IMR-90 (cell line): ENCODE results near the gene CDKN2A. TPM values are rescaled to one million over a fixed set of nuclear protein-coding genes. Genes with fewer than 3 reads are reported as not detected.

Source experiments
- ATAC-seq: fragments of 200-7000 bp; cut with Tn5 transposase; 2 replicates; pipeline ENCODE4 v1.9.1; 2020; ENCODE audit warnings: low read depth, mild to moderate bottlenecking, moderate library complexity
- BruUV-seq: library from RNA; stranded (reverse); fragments of 400-500 nt; replicated peaks from 2 replicates; lab custom pipeline; 2021; lab: Mats Ljungman, UMichigan
- CTCF ChIA-PET: fragments of 300-600 bp; formaldehyde crosslinking; extraction: SDS; loops from one replicate; lab custom pipeline; 2021; ENCODE audit warnings: antibody characterized with exemption; lab: Yijun Ruan, JAX
- POLR2A ChIA-PET: fragments of 300-600 bp; sonication (Branson Sonifier 250); formaldehyde crosslinking; loops from one replicate; lab custom pipeline; 2022; ENCODE audit warnings: antibody characterized with exemption; ENCODE audit not compliant: unreplicated experiment; lab: Charles Lee
- DNase-seq: peaks from one replicate; pipeline ENCODE4 v3.0.0; 2013
- H2AFZ ChIP-seq: replicated peaks from 2 replicates; pipeline ENCODE3; 2013; ENCODE audit warnings: low read length, mild to moderate bottlenecking; ENCODE audit not compliant: poor library complexity
- H2AK5ac ChIP-seq: 2 replicates; pipeline ENCODE4 v1.6.1; 2013; ENCODE audit warnings: low read depth, low read length, inconsistent platforms
- H2AK9ac ChIP-seq: replicated peaks from 2 replicates; pipeline ENCODE3; 2013; ENCODE audit warnings: mild to moderate bottlenecking, low read depth, low read length, moderate library complexity; ENCODE audit not compliant: poor library complexity
- H2BK120ac ChIP-seq: 2 replicates; pipeline ENCODE4 v1.6.1; 2013; ENCODE audit warnings: low read depth, low read length, inconsistent platforms
- H2BK15ac ChIP-seq: 3 replicates; pipeline ENCODE4 v1.6.1; 2013; ENCODE audit warnings: low read depth, low read length, inconsistent platforms
- H2BK20ac ChIP-seq: 2 replicates; pipeline ENCODE4 v1.6.1; 2013; ENCODE audit warnings: low read depth, mild to moderate bottlenecking, inconsistent platforms, low read length, moderate library complexity
- H2BK5ac ChIP-seq: 2 replicates; pipeline ENCODE4 v1.6.1; 2013; ENCODE audit warnings: mild to moderate bottlenecking, low read depth, low read length, inconsistent platforms; ENCODE audit not compliant: poor library complexity, severe bottlenecking
- H3K14ac ChIP-seq: replicated peaks from 2 replicates; pipeline ENCODE4 v1.6.1; 2013; ENCODE audit warnings: low read depth, low read length, inconsistent platforms
- H3K18ac ChIP-seq: 2 replicates; pipeline ENCODE4 v1.6.1; 2013; ENCODE audit warnings: low read depth, low read length, control low read depth
- H3K23ac ChIP-seq: 2 replicates; pipeline ENCODE4 v1.6.1; 2013; ENCODE audit warnings: low read depth, low read length, inconsistent platforms
- H3K27ac ChIP-seq: 2 replicates; pipeline ENCODE4 v1.5.1; 2013; ENCODE audit warnings: mild to moderate bottlenecking, control low read depth, low read length; ENCODE audit not compliant: insufficient read depth
- H3K27me3 ChIP-seq: 2 replicates; pipeline ENCODE4 v1.6.1; 2013; ENCODE audit warnings: low read length; ENCODE audit not compliant: control insufficient read depth, insufficient read depth
- H3K36me3 ChIP-seq: 2 replicates; pipeline ENCODE4 v1.6.1; 2013; ENCODE audit warnings: low read length, mixed read lengths; ENCODE audit not compliant: control insufficient read depth, insufficient read depth
- H3K4ac ChIP-seq: 2 replicates; pipeline ENCODE4 v1.6.1; 2013; ENCODE audit warnings: low read depth, low read length, inconsistent platforms
- H3K4me1 ChIP-seq: 2 replicates; pipeline ENCODE4 v1.6.1; 2013; ENCODE audit warnings: low read length, mixed read lengths; ENCODE audit not compliant: control insufficient read depth, insufficient read depth
- H3K4me2 ChIP-seq: 2 replicates; pipeline ENCODE4 v1.6.1; 2013; ENCODE audit warnings: low read depth, mild to moderate bottlenecking, control low read depth, low read length, moderate library complexity
- H3K4me3 ChIP-seq: 2 replicates; pipeline ENCODE4 v1.5.1; 2013; ENCODE audit warnings: low read depth, mild to moderate bottlenecking, control low read depth, low read length, moderate library complexity; ENCODE audit not compliant: insufficient read depth
- H3K56ac ChIP-seq: 2 replicates; pipeline ENCODE4 v1.6.1; 2013; ENCODE audit warnings: low read length, inconsistent platforms; ENCODE audit not compliant: insufficient read depth; ENCODE audit errors: extremely low read depth
- H3K79me1 ChIP-seq, 2 experiments: 2 replicates each; pipeline ENCODE4 v1.6.1; 2013; ENCODE audit warnings: low read length in 2 of 2, inconsistent platforms in 1 of 2, low read depth in 1 of 2
- H3K9ac ChIP-seq: 2 replicates; pipeline ENCODE4 v1.6.1; 2013; ENCODE audit warnings: low read depth, low read length, control low read depth
- H3K9me1 ChIP-seq: 2 replicates; pipeline ENCODE4 v1.6.1; 2013; ENCODE audit warnings: low read length, inconsistent platforms; ENCODE audit not compliant: insufficient read depth
- H3K9me3 ChIP-seq: 2 replicates; pipeline ENCODE4 v1.6.1; 2013; ENCODE audit warnings: low read length; ENCODE audit not compliant: control insufficient read depth, insufficient read depth
- H4K20me1 ChIP-seq: 2 replicates; pipeline ENCODE4 v1.6.1; 2013; ENCODE audit warnings: low read length, inconsistent platforms; ENCODE audit not compliant: insufficient read depth
- H4K5ac ChIP-seq: 2 replicates; pipeline ENCODE4 v1.6.1; 2013; ENCODE audit warnings: mild to moderate bottlenecking, low read depth, low read length, control low read depth
- H4K8ac ChIP-seq, 2 experiments: 2 replicates each; pipeline ENCODE4 v1.6.1; 2013; ENCODE audit warnings: low read depth in 2 of 2, low read length in 2 of 2, control low read depth in 1 of 2, inconsistent platforms in 1 of 2
- H4K91ac ChIP-seq: 2 replicates; pipeline ENCODE4 v1.6.1; 2013; ENCODE audit warnings: low read depth, low read length, inconsistent platforms; ENCODE audit not compliant: insufficient read depth
- CEBPB ChIP-seq: IDR thresholded peaks from 2 replicates; pipeline ENCODE4 v1.6.1; 2012; ENCODE audit warnings: low read depth, low read length, improper control_type of control experiment
- CHD1 ChIP-seq: IDR thresholded peaks from 2 replicates; pipeline ENCODE4 v1.6.1; 2012; ENCODE audit warnings: low read depth, low read length, improper control_type of control experiment
- MXI1 ChIP-seq: IDR thresholded peaks from 2 replicates; pipeline ENCODE4 v1.6.1; 2012; ENCODE audit warnings: low read depth, mild to moderate bottlenecking, low read length, moderate library complexity, borderline replicate concordance
- NFE2L2 ChIP-seq: fragments of 150-350 bp; IDR thresholded peaks from 2 replicates; pipeline ENCODE4 v1.6.1; 2016; ENCODE audit warnings: low read depth, mild to moderate bottlenecking, low read length
- dilution Hi-C: fragments of 300-500 bp; cut with HindIII; formaldehyde crosslinking; loops from one replicate; pipeline ENCODE4 v1.14.3; 2018; ENCODE audit warnings: low sequenced_read_pairs; ENCODE audit not compliant: unreplicated experiment
- in situ Hi-C: fragments of 300-500 bp; cut with MboI; formaldehyde crosslinking; loops from 3 replicates; pipeline ENCODE4 v1.14.3; 2019; ENCODE audit warnings: low sequenced_read_pairs, inconsistent platforms, mixed read lengths
- intact Hi-C: fragments of 100-400 bp; cut with micrococcal nuclease; formaldehyde crosslinking; loops from 2 replicates; pipeline ENCODE4 v1.10.0; 2022
- polyA plus RNA-seq, 3 experiments: library from polyadenylated mRNA; depleted of rRNA; stranded (reverse); fragments of >200 nt; gene quantifications; 2 replicates each; pipeline ENCODE4 v1.2.3, GENCODE V29; 2012; ENCODE audit warnings: low replicate concordance in 1 of 3
- total RNA-seq: library from RNA; depleted of rRNA; stranded (reverse); fragments of >200 nt; gene quantifications from 2 replicates; pipeline ENCODE4 v1.2.3, GENCODE V29; 2012
- TF ChIP-seq, protein P1 (sequence below): fragments of 150-350 bp; IDR thresholded peaks from 2 replicates; pipeline ENCODE4 v1.6.1; 2016; ENCODE audit warnings: low read depth, mild to moderate bottlenecking, low read length, moderate library complexity, borderline replicate concordance

CDKN2A gene
- total and polyA plus RNA-seq, 2 of the 4 experiments (the other 2 are of a cell fraction), result 11.3 to 75.3 TPM

DNA sequence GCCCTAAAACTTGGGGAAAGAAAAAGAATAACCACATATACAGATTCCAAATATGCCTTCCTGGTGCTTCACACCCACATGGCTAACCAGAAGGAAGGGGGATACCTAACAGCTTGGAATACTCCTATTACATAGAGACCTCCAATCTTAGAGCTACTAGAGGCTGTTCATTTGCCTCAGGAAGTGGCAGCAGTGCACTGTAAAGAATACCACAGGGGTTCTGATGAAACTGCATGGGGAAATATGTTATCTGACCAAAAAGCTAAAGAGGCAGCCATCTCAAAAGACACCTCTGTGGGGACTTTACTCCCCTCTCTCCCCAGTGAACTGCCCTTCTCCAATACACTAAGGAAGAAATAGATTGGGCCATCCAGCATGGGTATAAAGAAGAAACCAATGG is 66.4 kb downstream of the CDKN2A start:
- Histone ChIP-seq H2AFZ (no peak overlapping the region), H2BK15ac (no peak overlapping the region), H3K79me1 (no peaks in the 10 kb centered on the region), H3K9me3 (no peaks in the 10 kb centered on the region), H4K91ac (no peak overlapping the region), H3K27ac (no peak overlapping the region), H3K23ac (no peak overlapping the region), H3K14ac (no peak overlapping the region), H2AK9ac (no peak overlapping the region), H3K9ac (no peak overlapping the region), H2AK5ac (no peak overlapping the region), H2BK20ac (no peak overlapping the region), H3K56ac (no peak overlapping the region), H4K20me1 (no peaks in the 10 kb centered on the region), H3K36me3 (no peaks in the 10 kb centered on the region), H4K8ac (no peak overlapping the region), H3K9me1 (no peaks in the 10 kb centered on the region), H2BK5ac (no peak overlapping the region), H3K4me2 (no peak overlapping the region), H3K4ac (no peak overlapping the region), H4K5ac (no peak overlapping the region), H2BK120ac (no peak overlapping the region), H3K27me3 (no peaks in the 10 kb centered on the region), H3K4me1 (no peaks in the 10 kb centered on the region), H3K4me3 (no peak overlapping the region), H3K18ac (no peak overlapping the region)
- ATAC-seq, result no peak
- CTCF ChIA-PET, result no interaction called here
- TF ChIP-seq, protein P1, sequence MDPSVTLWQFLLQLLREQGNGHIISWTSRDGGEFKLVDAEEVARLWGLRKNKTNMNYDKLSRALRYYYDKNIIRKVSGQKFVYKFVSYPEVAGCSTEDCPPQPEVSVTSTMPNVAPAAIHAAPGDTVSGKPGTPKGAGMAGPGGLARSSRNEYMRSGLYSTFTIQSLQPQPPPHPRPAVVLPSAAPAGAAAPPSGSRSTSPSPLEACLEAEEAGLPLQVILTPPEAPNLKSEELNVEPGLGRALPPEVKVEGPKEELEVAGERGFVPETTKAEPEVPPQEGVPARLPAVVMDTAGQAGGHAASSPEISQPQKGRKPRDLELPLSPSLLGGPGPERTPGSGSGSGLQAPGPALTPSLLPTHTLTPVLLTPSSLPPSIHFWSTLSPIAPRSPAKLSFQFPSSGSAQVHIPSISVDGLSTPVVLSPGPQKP, result no peak
- no peak for TF ChIP-seq NFE2L2
- TF ChIP-seq CEBPB, result no peak
- no peak for TF ChIP-seq MXI1
- TF ChIP-seq CHD1, result no peak
- in situ Hi-C loops, result no loop called here
- no peak for DNase-seq
- BruUV-seq, result no TSS peak
- POLR2A ChIA-PET, result no interaction called here
- dilution Hi-C loops, result no loop called here
- intact Hi-C loops, result no loop called here
